HepG2 (cell line): ENCODE data around the gene UTP3. TPM values are rescaled to one million over a fixed set of nuclear protein-coding genes. Genes with fewer than 3 reads are reported as not detected.
A peak's percentile ranks its signal among the peaks of the same experiment; 100 is the strongest.

ENCODE experiments used
- ELF1 ChIP-seq: sonication (generic); formaldehyde crosslinking; IDR thresholded peaks from 2 replicates; pipeline ENCODE4 v1.4.0; 2020; ENCODE audit warnings: missing genetic modification reagents
- FOXA1 ChIP-seq, 2 experiments: fragments of 450-650 bp in 1 of 2; sonication (generic) in 1 of 2; formaldehyde crosslinking in 1 of 2; IDR thresholded peaks; 2 replicates each; pipeline versions ENCODE4 v1.4.0 to v1.6.1; 2016 to 2020; ENCODE audit warnings: missing genetic modification reagents in 1 of 2
- NR2F2 ChIP-seq: IDR thresholded peaks from 2 replicates; pipeline ENCODE4 v1.6.1; 2012; ENCODE audit warnings: low read depth, inconsistent platforms, borderline replicate concordance
- ZNF121 ChIP-seq: sonication (generic); formaldehyde crosslinking; IDR thresholded peaks from 2 replicates; pipeline ENCODE4 v1.5.0; 2020; ENCODE audit warnings: mild to moderate bottlenecking, missing genetic modification reagents
- ZNF232 ChIP-seq: sonication (generic); formaldehyde crosslinking; IDR thresholded peaks from 2 replicates; pipeline ENCODE4 v1.4.0; 2020; ENCODE audit warnings: missing genetic modification reagents, borderline replicate concordance
- ZNF296 ChIP-seq: sonication (generic); formaldehyde crosslinking; conservative IDR thresholded peaks from 2 replicates; pipeline ENCODE4 v1.5.0; 2020; ENCODE audit warnings: mild to moderate bottlenecking, missing genetic modification reagents
- ZNF563 ChIP-seq: sonication (generic); formaldehyde crosslinking; IDR thresholded peaks from 2 replicates; pipeline ENCODE4 v1.8.0; 2022; ENCODE audit warnings: mild to moderate bottlenecking, moderate library complexity, missing genetic modification reagents
- ZNF670 ChIP-seq: sonication (generic); formaldehyde crosslinking; IDR thresholded peaks from 2 replicates; pipeline ENCODE4 v1.8.0; 2022; ENCODE audit warnings: mild to moderate bottlenecking, missing genetic modification reagents, borderline replicate concordance
- polyA plus RNA-seq, 8 experiments: library from polyadenylated mRNA; depleted of rRNA in 3 of 8; stranded (reverse) in 7 of 8; unstranded in 1 of 8; fragments of >200 nt; fragmentation: Illumina TruSeq in 4 of 8; extraction: Trizol in 4 of 8; gene quantifications; 2 replicates each; pipeline versions ENCODE4 v1.2.1 to v1.2.3, GENCODE V29; 2011 to 2016; ENCODE audit warnings: low read depth in 4 of 8, missing spikeins in 1 of 8, mixed read lengths in 1 of 8; ENCODE audit not compliant: insufficient read depth in 1 of 8
- total RNA-seq, 5 experiments: library from RNA; depleted of rRNA; stranded (reverse); fragments of >200 nt; fragmentation: Illumina TruSeq; extraction: Trizol; gene quantifications; 2 replicates each; pipeline ENCODE4 v1.2.3, GENCODE V29; 2016; ENCODE audit warnings: low read depth in 1 of 5
- TF ChIP-seq, protein P1 (sequence below): sonication (generic); formaldehyde crosslinking; IDR thresholded peaks from 2 replicates; pipeline ENCODE4 v1.4.0; 2020; ENCODE audit warnings: missing genetic modification reagents
- TF ChIP-seq, protein P2 (sequence below), 2 experiments: fragments of 450-650 bp in 1 of 2; sonication (generic) in 1 of 2; formaldehyde crosslinking in 1 of 2; IDR thresholded peaks; 2 replicates each; pipeline versions ENCODE4 v1.6.1 to v1.8.0; 2016 to 2022; ENCODE audit warnings: antibody characterized with exemption in 1 of 2, mild to moderate bottlenecking in 1 of 2, missing genetic modification reagents in 1 of 2
- TF ChIP-seq, protein P3 (sequence below): sonication (generic); formaldehyde crosslinking; conservative IDR thresholded peaks from 2 replicates; pipeline ENCODE4 v1.8.1; 2023; ENCODE audit warnings: missing genetic modification reagents

The UTP3 gene
- total and polyA plus RNA-seq, 2 of the 13 experiments (the other 11 are each of a cell fraction or from before 2014, with no cell fraction given) = 6.9 to 19.5 TPM

DNA sequence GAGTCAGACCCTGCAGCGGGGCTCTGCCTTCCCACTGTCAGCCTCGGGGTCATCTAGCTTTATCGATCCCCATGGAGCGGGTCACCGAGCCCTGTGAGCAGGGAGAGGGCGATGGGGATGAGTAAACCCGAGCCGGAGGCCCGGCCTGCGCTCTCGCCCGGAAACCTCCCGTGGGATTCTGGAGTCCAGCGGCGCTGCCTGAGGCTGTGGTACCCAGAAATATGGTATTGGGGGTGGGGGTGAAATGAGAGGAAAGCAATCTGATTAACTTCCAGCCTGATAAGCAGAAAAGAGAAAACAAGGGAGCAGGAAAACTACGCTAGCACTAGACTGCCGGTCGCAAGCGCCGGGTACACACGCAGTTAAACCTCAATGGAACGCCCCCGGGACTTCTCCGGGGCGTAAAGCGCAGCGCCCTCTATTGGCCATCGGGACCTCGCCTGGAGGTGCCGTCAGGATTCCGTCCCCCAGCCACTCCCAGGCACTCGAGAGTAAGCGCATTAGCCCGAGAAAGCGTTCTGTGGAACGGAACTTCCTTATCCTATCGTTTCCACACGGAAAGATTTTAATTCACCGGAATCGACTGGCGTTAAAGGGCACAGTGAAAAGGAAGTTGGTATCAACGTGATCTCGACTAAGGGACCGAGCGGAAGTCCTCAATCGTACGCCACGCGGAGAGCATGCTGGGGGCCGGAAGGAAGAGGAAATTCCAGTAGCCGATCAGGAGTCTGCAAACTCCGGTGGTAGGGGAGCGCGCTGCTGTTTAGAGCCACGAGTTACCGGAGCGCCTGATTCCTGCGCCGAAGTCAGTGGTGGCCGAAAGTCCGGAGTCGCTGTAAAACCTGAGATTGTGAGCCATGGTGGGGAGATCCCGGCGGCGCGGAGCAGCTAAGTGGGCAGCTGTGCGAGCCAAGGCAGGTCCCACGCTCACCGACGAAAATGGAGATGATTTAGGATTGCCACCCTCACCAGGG, at the start of gene UTP3 (continued):
- TF ChIP-seq, protein P1, sequence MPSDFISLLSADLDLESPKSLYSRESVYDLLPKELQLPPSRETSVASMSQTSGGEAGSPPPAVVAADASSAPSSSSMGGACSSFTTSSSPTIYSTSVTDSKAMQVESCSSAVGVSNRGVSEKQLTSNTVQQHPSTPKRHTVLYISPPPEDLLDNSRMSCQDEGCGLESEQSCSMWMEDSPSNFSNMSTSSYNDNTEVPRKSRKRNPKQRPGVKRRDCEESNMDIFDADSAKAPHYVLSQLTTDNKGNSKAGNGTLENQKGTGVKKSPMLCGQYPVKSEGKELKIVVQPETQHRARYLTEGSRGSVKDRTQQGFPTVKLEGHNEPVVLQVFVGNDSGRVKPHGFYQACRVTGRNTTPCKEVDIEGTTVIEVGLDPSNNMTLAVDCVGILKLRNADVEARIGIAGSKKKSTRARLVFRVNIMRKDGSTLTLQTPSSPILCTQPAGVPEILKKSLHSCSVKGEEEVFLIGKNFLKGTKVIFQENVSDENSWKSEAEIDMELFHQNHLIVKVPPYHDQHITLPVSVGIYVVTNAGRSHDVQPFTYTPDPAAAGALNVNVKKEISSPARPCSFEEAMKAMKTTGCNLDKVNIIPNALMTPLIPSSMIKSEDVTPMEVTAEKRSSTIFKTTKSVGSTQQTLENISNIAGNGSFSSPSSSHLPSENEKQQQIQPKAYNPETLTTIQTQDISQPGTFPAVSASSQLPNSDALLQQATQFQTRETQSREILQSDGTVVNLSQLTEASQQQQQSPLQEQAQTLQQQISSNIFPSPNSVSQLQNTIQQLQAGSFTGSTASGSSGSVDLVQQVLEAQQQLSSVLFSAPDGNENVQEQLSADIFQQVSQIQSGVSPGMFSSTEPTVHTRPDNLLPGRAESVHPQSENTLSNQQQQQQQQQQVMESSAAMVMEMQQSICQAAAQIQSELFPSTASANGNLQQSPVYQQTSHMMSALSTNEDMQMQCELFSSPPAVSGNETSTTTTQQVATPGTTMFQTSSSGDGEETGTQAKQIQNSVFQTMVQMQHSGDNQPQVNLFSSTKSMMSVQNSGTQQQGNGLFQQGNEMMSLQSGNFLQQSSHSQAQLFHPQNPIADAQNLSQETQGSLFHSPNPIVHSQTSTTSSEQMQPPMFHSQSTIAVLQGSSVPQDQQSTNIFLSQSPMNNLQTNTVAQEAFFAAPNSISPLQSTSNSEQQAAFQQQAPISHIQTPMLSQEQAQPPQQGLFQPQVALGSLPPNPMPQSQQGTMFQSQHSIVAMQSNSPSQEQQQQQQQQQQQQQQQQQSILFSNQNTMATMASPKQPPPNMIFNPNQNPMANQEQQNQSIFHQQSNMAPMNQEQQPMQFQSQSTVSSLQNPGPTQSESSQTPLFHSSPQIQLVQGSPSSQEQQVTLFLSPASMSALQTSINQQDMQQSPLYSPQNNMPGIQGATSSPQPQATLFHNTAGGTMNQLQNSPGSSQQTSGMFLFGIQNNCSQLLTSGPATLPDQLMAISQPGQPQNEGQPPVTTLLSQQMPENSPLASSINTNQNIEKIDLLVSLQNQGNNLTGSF (CRISPR knock-in tag) = no peak
- TF ChIP-seq ZNF563 (CRISPR knock-in tag) (peak; percentile 62), ZNF121 (CRISPR knock-in tag) (peak; percentile 66), ELF1 (CRISPR knock-in tag) (peak; percentile 92), ZNF296 (CRISPR knock-in tag) (no peak), NR2F2 (no peak; the same call in 1 of the 2 replicates), ZNF670 (CRISPR knock-in tag) (no peak), ZNF232 (CRISPR knock-in tag) (peak; percentile 93), FOXA1 (IDR thresholded peaks at IDR 0.05) (no peak), FOXA1 (CRISPR knock-in tag; IDR thresholded peaks at IDR 0.05) (no peak; the same call in 1 of the 2 replicates)
- TF ChIP-seq, protein P2, sequence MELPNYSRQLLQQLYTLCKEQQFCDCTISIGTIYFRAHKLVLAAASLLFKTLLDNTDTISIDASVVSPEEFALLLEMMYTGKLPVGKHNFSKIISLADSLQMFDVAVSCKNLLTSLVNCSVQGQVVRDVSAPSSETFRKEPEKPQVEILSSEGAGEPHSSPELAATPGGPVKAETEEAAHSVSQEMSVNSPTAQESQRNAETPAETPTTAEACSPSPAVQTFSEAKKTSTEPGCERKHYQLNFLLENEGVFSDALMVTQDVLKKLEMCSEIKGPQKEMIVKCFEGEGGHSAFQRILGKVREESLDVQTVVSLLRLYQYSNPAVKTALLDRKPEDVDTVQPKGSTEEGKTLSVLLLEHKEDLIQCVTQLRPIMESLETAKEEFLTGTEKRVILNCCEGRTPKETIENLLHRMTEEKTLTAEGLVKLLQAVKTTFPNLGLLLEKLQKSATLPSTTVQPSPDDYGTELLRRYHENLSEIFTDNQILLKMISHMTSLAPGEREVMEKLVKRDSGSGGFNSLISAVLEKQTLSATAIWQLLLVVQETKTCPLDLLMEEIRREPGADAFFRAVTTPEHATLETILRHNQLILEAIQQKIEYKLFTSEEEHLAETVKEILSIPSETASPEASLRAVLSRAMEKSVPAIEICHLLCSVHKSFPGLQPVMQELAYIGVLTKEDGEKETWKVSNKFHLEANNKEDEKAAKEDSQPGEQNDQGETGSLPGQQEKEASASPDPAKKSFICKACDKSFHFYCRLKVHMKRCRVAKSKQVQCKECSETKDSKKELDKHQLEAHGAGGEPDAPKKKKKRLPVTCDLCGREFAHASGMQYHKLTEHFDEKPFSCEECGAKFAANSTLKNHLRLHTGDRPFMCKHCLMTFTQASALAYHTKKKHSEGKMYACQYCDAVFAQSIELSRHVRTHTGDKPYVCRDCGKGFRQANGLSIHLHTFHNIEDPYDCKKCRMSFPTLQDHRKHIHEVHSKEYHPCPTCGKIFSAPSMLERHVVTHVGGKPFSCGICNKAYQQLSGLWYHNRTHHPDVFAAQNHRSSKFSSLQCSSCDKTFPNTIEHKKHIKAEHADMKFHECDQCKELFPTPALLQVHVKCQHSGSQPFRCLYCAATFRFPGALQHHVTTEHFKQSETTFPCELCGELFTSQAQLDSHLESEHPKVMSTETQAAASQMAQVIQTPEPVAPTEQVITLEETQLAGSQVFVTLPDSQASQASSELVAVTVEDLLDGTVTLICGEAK (IDR thresholded peaks at IDR 0.05) = peak; percentile 97
- TF ChIP-seq, protein P2 (CRISPR knock-in tag; IDR thresholded peaks at IDR 0.05) = peak; percentile 62; the same call in 1 of the 2 replicates
- TF ChIP-seq, protein P3, sequence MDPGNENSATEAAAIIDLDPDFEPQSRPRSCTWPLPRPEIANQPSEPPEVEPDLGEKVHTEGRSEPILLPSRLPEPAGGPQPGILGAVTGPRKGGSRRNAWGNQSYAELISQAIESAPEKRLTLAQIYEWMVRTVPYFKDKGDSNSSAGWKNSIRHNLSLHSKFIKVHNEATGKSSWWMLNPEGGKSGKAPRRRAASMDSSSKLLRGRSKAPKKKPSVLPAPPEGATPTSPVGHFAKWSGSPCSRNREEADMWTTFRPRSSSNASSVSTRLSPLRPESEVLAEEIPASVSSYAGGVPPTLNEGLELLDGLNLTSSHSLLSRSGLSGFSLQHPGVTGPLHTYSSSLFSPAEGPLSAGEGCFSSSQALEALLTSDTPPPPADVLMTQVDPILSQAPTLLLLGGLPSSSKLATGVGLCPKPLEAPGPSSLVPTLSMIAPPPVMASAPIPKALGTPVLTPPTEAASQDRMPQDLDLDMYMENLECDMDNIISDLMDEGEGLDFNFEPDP (CRISPR knock-in tag) = 0 out of 2 replicates have a peak, but pooled peaks have one; percentile 68
